ENCODE data around the gene PDE10A.

PDE10A gene

DNA sequence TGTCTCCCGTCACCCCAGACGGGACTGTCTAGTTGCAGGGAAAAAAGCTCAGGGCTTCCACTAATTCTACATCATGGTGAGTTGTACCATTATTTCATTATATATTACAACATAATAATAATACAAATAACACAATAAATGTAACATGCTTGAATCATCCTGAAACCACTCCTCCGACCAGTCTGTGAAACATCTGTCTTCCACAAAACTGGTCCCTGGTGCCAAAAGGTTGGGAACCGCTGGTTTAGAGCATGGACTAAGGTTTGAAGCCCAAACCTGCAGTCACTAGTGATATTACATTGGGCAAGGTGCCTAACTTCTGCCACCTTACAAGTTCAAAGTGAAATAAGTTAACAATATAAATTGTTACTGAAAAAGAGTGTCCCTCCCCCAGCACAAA lies 175.7 kb downstream of the PDE10A start:
- no peak overlapping the region for H3K27ac ChIP-seq (ENCODE audit: low read depth, low read length, poor library complexity, severe bottlenecking)

DNA sequence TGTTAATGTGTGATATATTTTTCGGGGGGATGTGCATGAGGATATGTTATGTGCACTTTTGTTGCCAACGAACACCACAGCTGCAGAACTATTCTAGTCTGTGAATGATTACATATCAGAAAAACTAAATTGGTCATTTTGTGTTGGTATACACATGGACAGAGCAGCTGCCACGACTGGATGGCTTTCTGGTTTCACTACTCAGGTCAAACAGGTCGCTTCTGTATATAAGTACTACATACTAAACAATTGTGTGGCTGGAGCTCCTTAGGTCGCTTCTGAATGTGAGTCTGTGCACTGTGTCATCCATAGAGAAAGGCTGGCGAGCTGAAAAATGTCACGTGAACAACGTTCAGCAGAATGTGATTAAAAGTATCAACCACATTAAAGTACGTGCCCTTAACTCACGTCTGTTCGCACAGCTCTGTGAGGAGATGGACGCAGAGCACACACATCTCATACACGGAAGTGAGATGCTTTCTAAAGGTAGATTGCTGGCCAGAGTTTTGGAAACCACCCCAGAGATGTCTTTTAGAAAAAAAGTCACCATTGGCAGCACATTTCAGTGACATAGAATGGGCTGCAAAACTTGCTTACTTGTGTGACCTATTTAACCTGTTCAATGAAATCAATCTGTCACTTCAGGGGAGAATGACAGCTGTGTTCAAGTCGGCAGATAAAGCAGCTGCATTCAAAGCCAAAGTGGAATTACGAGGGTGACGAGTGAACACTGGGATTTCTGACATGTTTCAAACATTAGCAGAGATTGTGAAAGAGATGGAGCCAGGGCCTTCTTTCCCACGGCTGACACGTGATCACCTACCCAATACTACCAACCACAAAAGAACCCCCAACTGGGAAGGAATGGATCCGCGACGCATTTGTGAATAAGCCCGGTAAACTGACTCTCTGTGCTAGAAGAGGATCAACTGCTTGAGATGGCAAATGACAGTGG lies 176.6 kb downstream of the PDE10A start:
- no peaks in the 10 kb centered on the region for H3K36me3 ChIP-seq (ENCODE audit: insufficient read depth, low read length)
- H3K9ac ChIP-seq (ENCODE audit: low read length) = no peak overlapping the region
- no peaks in the 10 kb centered on the region for H3K27me3 ChIP-seq (ENCODE audit: insufficient read depth, low read length)
- no peaks in the 10 kb centered on the region for H3K9me3 ChIP-seq (ENCODE audit: low read length)
- H3K79me2 ChIP-seq (ENCODE audit: insufficient read depth, low read length) = no peaks in the 10 kb centered on the region
- no peaks in the 10 kb centered on the region for H3K4me1 ChIP-seq (ENCODE audit: insufficient read depth, low read length, severe bottlenecking)
- no peaks in the 10 kb centered on the region for H3F3A ChIP-seq (ENCODE audit: insufficient read depth, low read length)
- H3K4me3 ChIP-seq (ENCODE audit: low read depth, low read length, poor library complexity, severe bottlenecking) = no peak overlapping the region
- no peaks in the 10 kb centered on the region for H3K9me2 ChIP-seq (ENCODE audit: low read depth, low read length)
- TF ChIP-seq CTCF (IDR thresholded peaks at IDR 0.05; ENCODE audit: low read length) = no peak
- no peak for TF ChIP-seq EZH2 (IDR thresholded peaks at IDR 0.05; ENCODE audit: borderline replicate concordance, low read length)
- H2AFZ ChIP-seq (ENCODE audit: low read length) = no peak overlapping the region
- H3K27ac ChIP-seq (ENCODE audit: low read depth, low read length, poor library complexity, severe bottlenecking) = no peak overlapping the region
- H3K4me2 ChIP-seq (ENCODE audit: low read length) = no peak overlapping the region
- no peaks in the 10 kb centered on the region for H4K20me1 ChIP-seq (ENCODE audit: insufficient read depth, low read length)

More for the DNA sequence above, 175.7 kb downstream of the PDE10A start:
- Histone ChIP-seq H3K9me2 (ENCODE audit: low read depth, low read length) (no peaks in the 10 kb centered on the region), H3F3A (ENCODE audit: insufficient read depth, low read length) (no peaks in the 10 kb centered on the region), H3K9ac (ENCODE audit: low read length) (no peak overlapping the region), H3K36me3 (ENCODE audit: insufficient read depth, low read length) (no peaks in the 10 kb centered on the region), H3K4me2 (ENCODE audit: low read length) (no peak overlapping the region), H3K4me3 (ENCODE audit: low read depth, low read length, poor library complexity, severe bottlenecking) (no peak overlapping the region), H3K79me2 (ENCODE audit: insufficient read depth, low read length) (no peaks in the 10 kb centered on the region), H3K4me1 (ENCODE audit: insufficient read depth, low read length, severe bottlenecking) (no peaks in the 10 kb centered on the region), H2AFZ (ENCODE audit: low read length) (no peak overlapping the region), H4K20me1 (ENCODE audit: insufficient read depth, low read length) (no peaks in the 10 kb centered on the region), H3K9me3 (ENCODE audit: low read length) (no peaks in the 10 kb centered on the region), H3K27me3 (ENCODE audit: insufficient read depth, low read length) (no peaks in the 10 kb centered on the region)
- TF ChIP-seq EZH2 (IDR thresholded peaks at IDR 0.05; ENCODE audit: borderline replicate concordance, low read length) (no peak), CTCF (IDR thresholded peaks at IDR 0.05; ENCODE audit: low read length) (no peak)

DNA sequence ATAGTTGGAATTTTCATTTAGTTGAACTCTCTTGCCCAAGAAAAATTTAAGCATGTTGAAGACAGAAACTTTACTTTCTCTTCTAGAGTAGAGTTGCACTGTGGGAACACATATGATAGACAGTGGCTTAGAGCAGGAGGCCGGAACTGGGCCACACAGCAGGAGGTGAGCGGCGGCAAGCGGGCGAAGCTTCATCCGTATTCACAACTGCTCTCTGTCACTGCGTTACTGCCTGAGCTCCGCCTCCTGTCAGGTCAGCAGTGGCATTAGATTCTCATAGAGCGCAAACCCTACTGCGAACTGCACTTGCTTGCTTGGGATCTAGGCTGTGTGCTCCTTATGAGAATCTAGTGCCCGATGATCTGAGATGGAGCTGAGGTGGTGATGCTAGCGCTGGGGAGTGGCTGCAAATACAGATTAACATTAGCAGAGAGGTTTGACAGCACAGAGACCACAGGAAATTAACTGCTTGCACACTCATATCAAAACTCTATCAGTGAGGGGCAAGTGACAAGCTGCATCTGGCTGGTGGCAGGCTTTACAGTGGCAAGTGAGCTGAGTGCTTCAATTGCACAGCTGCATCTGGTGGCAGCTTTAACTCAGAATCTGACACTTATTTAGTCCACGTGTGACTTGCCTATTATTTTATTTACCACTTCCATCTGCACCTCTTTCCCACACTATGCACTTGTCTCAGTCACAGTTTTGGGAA lies 178.7 kb downstream of the PDE10A start:
- Histone ChIP-seq H3K4me1 (ENCODE audit: insufficient read depth, low read length, severe bottlenecking) (no peaks in the 10 kb centered on the region), H2AFZ (ENCODE audit: low read length) (no peak overlapping the region), H3F3A (ENCODE audit: insufficient read depth, low read length) (no peaks in the 10 kb centered on the region), H3K9me3 (ENCODE audit: low read length) (no peaks in the 10 kb centered on the region), H3K4me2 (ENCODE audit: low read length) (no peak overlapping the region), H4K20me1 (ENCODE audit: insufficient read depth, low read length) (no peaks in the 10 kb centered on the region), H3K9ac (ENCODE audit: low read length) (no peak overlapping the region), H3K27me3 (ENCODE audit: insufficient read depth, low read length) (no peaks in the 10 kb centered on the region), H3K4me3 (ENCODE audit: low read depth, low read length, poor library complexity, severe bottlenecking) (no peak overlapping the region), H3K27ac (ENCODE audit: low read depth, low read length, poor library complexity, severe bottlenecking) (no peak overlapping the region), H3K79me2 (ENCODE audit: insufficient read depth, low read length) (no peaks in the 10 kb centered on the region), H3K36me3 (ENCODE audit: insufficient read depth, low read length) (no peaks in the 10 kb centered on the region), H3K9me2 (ENCODE audit: low read depth, low read length) (no peaks in the 10 kb centered on the region)
- TF ChIP-seq CTCF (IDR thresholded peaks at IDR 0.05; ENCODE audit: low read length) (no peak), EZH2 (IDR thresholded peaks at IDR 0.05; ENCODE audit: borderline replicate concordance, low read length) (no peak)

Measured in OCI-LY1 (cell line).